Psoas muscle (tissue), 8 donors: ENCODE results near the gene WDR53. TPM values are rescaled to one million over a fixed set of nuclear protein-coding genes. Genes with fewer than 3 reads are reported as not detected.
A peak's percentile ranks its signal among the peaks of the same experiment; 100 is the strongest.

Experiments used
- ATAC-seq, 4 donors: fragments of 200-7000 bp; cut with Tn5 transposase; one replicate each; pipeline ENCODE4 v1.9.1; 2020; ENCODE audit warnings: moderate library complexity in 3 of 4, mild to moderate bottlenecking in 2 of 4
- DNase-seq, 2 donors: peaks; one replicate each; pipeline ENCODE4 v3.0.0-alpha.2; 2020
- H3K27ac ChIP-seq: fragments of 200-600 bp; one replicate; pipeline ENCODE4 v1.8.0; 2022
- H3K27me3 ChIP-seq, 3 donors: fragments of 200-600 bp in 1 of 3; one replicate each; pipeline versions ENCODE4 v1.6.1 to v1.8.0; 2013 to 2022; ENCODE audit warnings: low read length in 2 of 3, mild to moderate bottlenecking in 2 of 3, moderate library complexity in 1 of 3; ENCODE audit not compliant: insufficient read depth in 3 of 3
- H3K36me3 ChIP-seq, 2 donors: fragments of 200-600 bp in 1 of 2; one replicate each; pipeline versions ENCODE4 v1.6.1 to v1.8.0; 2013 to 2022; ENCODE audit warnings: low read depth in 1 of 2, mild to moderate bottlenecking in 1 of 2, moderate library complexity in 1 of 2; ENCODE audit not compliant: insufficient read depth in 1 of 2
- H3K4me1 ChIP-seq: fragments of 200-600 bp; one replicate; pipeline ENCODE4 v1.8.0; 2022
- H3K4me3 ChIP-seq: fragments of 200-600 bp; one replicate; pipeline ENCODE4 v1.8.0; 2022; ENCODE audit warnings: mild to moderate bottlenecking
- H3K9me3 ChIP-seq: fragments of 200-600 bp; one replicate; pipeline ENCODE4 v1.8.0; 2022
- WGBS, 3 donors: extraction: QIAGEN DNeasy Blood & Tissue Kit; methylation state at CpG; one replicate each; pipeline versions ENCODE4 v1.1.6 to v1.1.7; 2013; 5-methylcytosine and 5-hydroxymethylcytosine counted together
- intact Hi-C, 2 donors: fragments of 100-400 bp; cut with DNase I; formaldehyde crosslinking; loops; one replicate each; pipeline versions ENCODE4 v1.11.0 to v1.14.2; 2022
- polyA plus RNA-seq, 3 donors: library from polyadenylated mRNA; stranded (reverse); fragments of 200-250 nt; gene quantifications; one replicate each; pipeline ENCODE4 v1.2.3, GENCODE V29; 2013
- total RNA-seq, 4 donors: library from RNA; stranded (reverse); fragmentation: NEBNext Ultra II Directional in 2 of 4; extraction: Animal tissue kit (Norgen Biotek cat#: 25700) in 2 of 4; gene quantifications; one replicate each; pipeline versions ENCODE4 v1.2.1 to v1.2.4, GENCODE V29; 2021 to 2023
- TF ChIP-seq, protein P1 (sequence below): fragments of 200-600 bp; IDR thresholded peaks from one replicate; pipeline ENCODE4 v1.8.0; 2022; ENCODE audit warnings: antibody characterized with exemption
- donor health status: healthy with polysubstance abuse.
- donor health status: DM: no; HTN: no; CAD: no; lungs with moderate emphysema.
- donor health status: Bipolar disorder and iron deficiency.
- donor health status: healthy.
- donor health status: DM: yes; HTN: yes; CAD: no.
- donor health status: DM: no; HTN: no; CAD: no.
- donor health status: DM: no; HTN: no; CAD: no.
- donor health status: DM: yes; HTN: yes; CAD: no.

The WDR53 gene
- total and polyA plus RNA-seq, 7 donors, result 4.4 to 18.9 (median 10.5) TPM

DNA sequence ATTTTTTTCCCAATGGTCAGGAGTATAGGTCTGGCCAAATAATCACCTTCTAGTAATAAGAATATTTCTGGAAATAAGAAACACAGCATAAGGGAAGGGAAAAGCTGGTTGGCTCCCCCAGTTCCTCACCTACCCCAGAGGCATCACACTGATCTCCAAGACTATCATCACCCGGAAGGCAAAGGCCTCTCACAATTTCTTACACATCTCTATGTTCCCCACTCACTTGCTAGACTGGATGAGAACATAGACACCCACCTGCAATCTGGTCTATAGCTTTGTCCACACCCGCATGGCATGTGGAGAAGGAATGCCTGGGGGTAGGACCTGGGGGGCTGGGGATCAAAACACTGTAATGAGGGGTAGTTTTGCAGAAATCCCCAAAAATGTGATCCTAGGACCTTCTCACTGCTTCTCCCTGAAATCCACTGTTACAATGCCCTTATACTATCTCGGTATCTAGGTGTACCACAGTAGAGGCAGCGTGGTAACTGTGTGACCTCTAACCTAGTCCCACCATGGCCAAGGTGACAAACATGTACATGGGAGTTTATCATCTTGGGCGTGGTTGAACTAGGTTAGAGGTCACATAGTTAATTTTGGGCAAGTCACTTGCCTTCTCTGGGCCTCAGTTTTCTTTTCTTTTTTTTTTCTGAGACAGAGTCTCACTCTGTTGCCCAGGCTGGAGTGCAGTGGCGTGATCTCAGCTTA lies 41.6 kb upstream of the WDR53 start:
- Histone ChIP-seq H3K27me3 (no peaks in the 10 kb centered on the region), H3K36me3 (no peaks in the 10 kb centered on the region), H3K4me3 (no peak overlapping the region), H3K27ac (no peak overlapping the region), H3K4me1 (no peaks in the 10 kb centered on the region), H3K9me3 (no peaks in the 10 kb centered on the region)
- WGBS, 3 donors, result 82 to 85% (median 82%) methylated on average over 6 of the region's 6 CpGs
- TF ChIP-seq, protein P1, sequence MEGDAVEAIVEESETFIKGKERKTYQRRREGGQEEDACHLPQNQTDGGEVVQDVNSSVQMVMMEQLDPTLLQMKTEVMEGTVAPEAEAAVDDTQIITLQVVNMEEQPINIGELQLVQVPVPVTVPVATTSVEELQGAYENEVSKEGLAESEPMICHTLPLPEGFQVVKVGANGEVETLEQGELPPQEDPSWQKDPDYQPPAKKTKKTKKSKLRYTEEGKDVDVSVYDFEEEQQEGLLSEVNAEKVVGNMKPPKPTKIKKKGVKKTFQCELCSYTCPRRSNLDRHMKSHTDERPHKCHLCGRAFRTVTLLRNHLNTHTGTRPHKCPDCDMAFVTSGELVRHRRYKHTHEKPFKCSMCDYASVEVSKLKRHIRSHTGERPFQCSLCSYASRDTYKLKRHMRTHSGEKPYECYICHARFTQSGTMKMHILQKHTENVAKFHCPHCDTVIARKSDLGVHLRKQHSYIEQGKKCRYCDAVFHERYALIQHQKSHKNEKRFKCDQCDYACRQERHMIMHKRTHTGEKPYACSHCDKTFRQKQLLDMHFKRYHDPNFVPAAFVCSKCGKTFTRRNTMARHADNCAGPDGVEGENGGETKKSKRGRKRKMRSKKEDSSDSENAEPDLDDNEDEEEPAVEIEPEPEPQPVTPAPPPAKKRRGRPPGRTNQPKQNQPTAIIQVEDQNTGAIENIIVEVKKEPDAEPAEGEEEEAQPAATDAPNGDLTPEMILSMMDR, result no peak
- ATAC-seq (no peak), DNase-seq (no peak)
- intact Hi-C loops, result loop anchor here (1.0 to 5.0 kb wide), 2 partner anchors 75 to 77 kb away; no protein-coding TSS in a partner anchor

DNA sequence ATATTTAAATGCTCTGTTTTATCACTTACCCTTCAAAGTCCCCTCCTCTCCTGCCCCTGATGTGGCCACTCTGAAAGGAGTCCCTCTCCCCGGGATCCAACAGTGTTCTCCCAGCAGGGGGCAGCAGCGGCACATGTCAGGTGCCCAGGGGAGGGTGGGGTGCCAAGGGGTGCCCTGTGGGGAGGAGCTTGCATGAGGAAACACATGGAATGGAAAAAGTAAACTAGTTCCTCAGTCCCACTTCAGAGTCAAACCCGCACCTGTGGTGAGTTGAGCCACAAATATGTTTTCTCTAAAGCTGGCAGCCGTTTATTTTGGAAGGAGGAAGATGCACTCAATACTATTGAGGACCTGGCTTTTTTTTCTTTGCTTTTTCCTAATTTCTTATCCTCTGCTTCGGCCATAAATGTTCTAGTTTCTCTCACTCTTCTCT lies 41.0 kb upstream of the WDR53 start:
- H3K36me3 ChIP-seq, result no peaks in the 10 kb centered on the region
- no peaks in the 10 kb centered on the region for H3K4me1 ChIP-seq
- H3K27me3 ChIP-seq, result no peaks in the 10 kb centered on the region
- intact Hi-C loops, result loop anchor here (1.0 to 5.0 kb wide), 2 partner anchors 76 to 78 kb away; no protein-coding TSS in a partner anchor
- 13 to 19% (median 16%) methylated on average over 5 of the region's 5 CpGs for WGBS, 3 donors
- H3K9me3 ChIP-seq, result no peaks in the 10 kb centered on the region
- H3K27ac ChIP-seq, result no peak overlapping the region
- H3K4me3 ChIP-seq, result peak overlapping the region; percentile 6
- DNase-seq, result peak; percentile 85 to 91
- peak; percentile 61 to 89 (median 86) for ATAC-seq
- TF ChIP-seq, protein P1, result peak; percentile 70

DNA sequence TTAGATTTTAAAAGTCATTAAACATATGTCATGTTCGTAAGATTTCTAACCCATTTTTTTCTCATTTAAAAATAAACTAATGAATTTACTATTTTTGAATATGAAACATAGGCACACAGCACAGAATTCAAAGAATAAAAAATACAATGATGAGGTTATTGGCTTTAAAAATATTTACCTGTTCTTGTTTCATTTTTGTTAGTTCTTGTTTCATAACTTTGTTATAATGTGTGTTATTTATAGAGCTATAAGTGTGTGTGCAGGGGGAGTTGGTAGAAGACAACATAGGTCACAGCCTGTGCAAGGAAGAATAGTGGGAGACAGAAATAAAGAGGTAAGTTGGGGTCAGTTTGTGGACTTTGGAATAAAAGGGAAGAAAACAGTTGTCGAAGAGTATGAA lies 40.3 kb upstream of the WDR53 start:
- ATAC-seq (no peak), DNase-seq (no peak)
- no peak overlapping the region for H3K27ac ChIP-seq
- 90 to 95% (median 95%) methylated on average over 2 of the region's 2 CpGs for WGBS, 3 donors
- H3K27me3 ChIP-seq, result no peaks in the 10 kb centered on the region
- no peaks in the 10 kb centered on the region for H3K9me3 ChIP-seq
- intact Hi-C loops, result loop anchor here (1.0 to 5.0 kb wide), 2 partner anchors 77 to 79 kb away; no protein-coding TSS in a partner anchor
- H3K4me1 ChIP-seq, result no peaks in the 10 kb centered on the region
- no peaks in the 10 kb centered on the region for H3K36me3 ChIP-seq
- TF ChIP-seq, protein P1, result no peak
- no peak overlapping the region for H3K4me3 ChIP-seq

DNA sequence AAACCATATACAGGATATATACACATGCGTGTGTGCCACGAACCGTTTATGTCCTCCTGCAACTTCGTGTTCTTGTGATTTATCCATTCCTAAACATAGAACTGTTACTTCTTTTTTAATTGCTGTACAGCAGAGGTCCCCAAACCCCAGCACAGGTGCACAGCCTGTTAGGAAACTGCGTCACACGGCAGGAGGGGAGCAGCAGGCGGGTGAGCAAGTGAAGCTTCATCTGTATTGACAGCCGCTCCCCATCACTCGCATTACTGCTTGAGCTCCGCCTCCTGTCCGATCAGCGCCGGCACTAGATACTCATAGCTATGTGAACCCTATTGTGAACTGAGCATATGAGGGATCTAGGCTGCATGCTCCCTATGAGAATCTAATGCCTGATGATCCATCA lies 36.2 kb upstream of the WDR53 start:
- no peak overlapping the region for H3K4me3 ChIP-seq
- intact Hi-C loops, result no loop called here
- 43 to 48% (median 46%) methylated on average over 13 of the region's 13 CpGs for WGBS, 3 donors
- H3K9me3 ChIP-seq, result no peaks in the 10 kb centered on the region
- H3K27me3 ChIP-seq, result no peaks in the 10 kb centered on the region
- no peaks in the 10 kb centered on the region for H3K36me3 ChIP-seq
- ATAC-seq (peak in 1 of 4 donors; percentile 33), DNase-seq (no peak)
- TF ChIP-seq, protein P1, result no peak
- H3K4me1 ChIP-seq, result no peaks in the 10 kb centered on the region
- no peak overlapping the region for H3K27ac ChIP-seq
